H1 (cell line): ENCODE measurements around the gene ADGRG1. TPM values are rescaled to one million over a fixed set of nuclear protein-coding genes. Genes with fewer than 3 reads are reported as not detected.
A peak's percentile ranks its signal among the peaks of the same experiment; 100 is the strongest.

ENCODE experiments used
- CTCF ChIA-PET: fragments of 300-600 bp; sonication (Branson Sonifier 250); formaldehyde crosslinking; loops from one replicate; lab custom pipeline; 2021; ENCODE audit not compliant: partially characterized antibody; lab: Charles Lee
- POLR2A ChIA-PET: fragments of 300-600 bp; sonication (Branson Sonifier 250); formaldehyde crosslinking; loops from one replicate; lab custom pipeline; 2021; ENCODE audit warnings: inconsistent platforms; ENCODE audit not compliant: partially characterized antibody; lab: Charles Lee
- DNase-seq, 2 experiments: peaks; one replicate each; pipeline versions ENCODE4 v3.0.0 to v3.0.0-alpha.2; 2010 to 2022; ENCODE audit warnings: low spot score in 2 of 2, low read depth in 1 of 2, mixed read lengths in 1 of 2
- FAIRE-seq: peaks from 2 replicates; lab custom pipeline; 2011; peaks lifted over from hg19 to GRCh38; lab: Jason Lieb, UNC
- H2AFZ ChIP-seq: 2 replicates; pipeline ENCODE4 v1.8.1; 2012; ENCODE audit warnings: low read length, inconsistent platforms
- H2AK5ac ChIP-seq: 2 replicates; pipeline ENCODE4 v1.6.1; 2013; ENCODE audit warnings: low read depth, low read length
- H2BK120ac ChIP-seq: replicated peaks from 2 replicates; pipeline ENCODE3; 2013; ENCODE audit warnings: low read depth, low read length, inconsistent platforms
- H2BK12ac ChIP-seq: 2 replicates; pipeline ENCODE4 v1.6.1; 2013; ENCODE audit warnings: low read depth, low read length
- H2BK15ac ChIP-seq: 2 replicates; pipeline ENCODE4 v1.6.1; 2013; ENCODE audit warnings: low read length
- H2BK20ac ChIP-seq: 2 replicates; pipeline ENCODE4 v1.6.1; 2013; ENCODE audit warnings: low read length
- H2BK5ac ChIP-seq: 2 replicates; pipeline ENCODE4 v1.6.1; 2013; ENCODE audit warnings: low read depth, low read length
- H3K14ac ChIP-seq: 2 replicates; pipeline ENCODE4 v1.6.1; 2013; ENCODE audit warnings: inconsistent platforms; ENCODE audit not compliant: insufficient read length
- H3K18ac ChIP-seq: 2 replicates; pipeline ENCODE4 v1.6.1; 2013; ENCODE audit warnings: low read length; ENCODE audit errors: extremely low read depth
- H3K23ac ChIP-seq: 2 replicates; pipeline ENCODE4 v1.6.1; 2013; ENCODE audit warnings: inconsistent platforms; ENCODE audit not compliant: insufficient read length
- H3K23me2 ChIP-seq: 2 replicates; pipeline ENCODE4 v1.6.1; 2013; ENCODE audit warnings: low read depth, low read length
- H3K27ac ChIP-seq: 2 replicates; pipeline ENCODE4 v1.6.1; 2011; ENCODE audit warnings: low read depth, low read length, inconsistent platforms
- H3K27me3 ChIP-seq, 4 experiments: replicated peaks in 1 of 4; 1 replicate in 1 of 4; 2 replicates in 3 of 4; pipeline versions ENCODE4 v1.6.1 to v1.8.1; 2011 to 2013; ENCODE audit warnings: low read length in 3 of 4, mild to moderate bottlenecking in 3 of 4, inconsistent platforms in 2 of 4, mixed read lengths in 2 of 4, moderate library complexity in 1 of 4; ENCODE audit not compliant: control insufficient read depth in 3 of 4, insufficient read depth in 3 of 4; ENCODE audit errors: extremely low read depth in 1 of 4
- H3K36me3 ChIP-seq, 4 experiments: 2 replicates each; pipeline versions ENCODE4 v1.6.1 to v1.8.1; 2011 to 2013; ENCODE audit warnings: mild to moderate bottlenecking in 4 of 4, low read length in 3 of 4, moderate library complexity in 2 of 4, control low read depth in 1 of 4, inconsistent platforms in 1 of 4; ENCODE audit not compliant: insufficient read depth in 4 of 4, control insufficient read depth in 2 of 4
- H3K4ac ChIP-seq: replicated peaks from 2 replicates; pipeline ENCODE3; 2013; ENCODE audit warnings: low read length, low read depth, mixed read lengths, inconsistent platforms; ENCODE audit not compliant: insufficient read length
- H3K4me1 ChIP-seq, 4 experiments: replicated peaks in 1 of 4; 1 replicate in 1 of 4; 2 replicates in 3 of 4; pipeline versions ENCODE4 v1.6.1 to v1.8.1; 2011 to 2013; ENCODE audit warnings: low read length in 3 of 4, inconsistent platforms in 2 of 4, mixed read lengths in 1 of 4; ENCODE audit not compliant: insufficient read depth in 4 of 4, control insufficient read depth in 3 of 4
- H3K4me2 ChIP-seq, 2 experiments: 2 replicates each; pipeline versions ENCODE4 v1.6.1 to v1.8.1; 2011 to 2013; ENCODE audit warnings: low read depth in 2 of 2, low read length in 2 of 2, control low read depth in 1 of 2, inconsistent platforms in 1 of 2, mild to moderate bottlenecking in 1 of 2; ENCODE audit not compliant: insufficient read depth in 1 of 2
- H3K4me3 ChIP-seq, 4 experiments: fragments of 200-600, 300-600 bp in 1 of 4; sonication (generic), shearing (Covaris generic), sonication (Bioruptor Twin) in 1 of 4; 2 replicates each; pipeline versions ENCODE4 v1.5.1 to v1.8.1; 2011 to 2016; ENCODE audit warnings: low read length in 4 of 4, low read depth in 3 of 4, control low read depth in 2 of 4, inconsistent platforms in 2 of 4, mild to moderate bottlenecking in 2 of 4, mixed read lengths in 1 of 4, moderate library complexity in 1 of 4; ENCODE audit not compliant: insufficient read depth in 2 of 4; ENCODE audit errors: extremely low read depth in 1 of 4
- H3K56ac ChIP-seq: replicated peaks from 2 replicates; pipeline ENCODE3; 2013; ENCODE audit warnings: low read depth, mild to moderate bottlenecking, mixed read lengths, low read length, inconsistent platforms; ENCODE audit not compliant: insufficient read length
- H3K79me1 ChIP-seq: 2 replicates; pipeline ENCODE4 v1.6.1; 2013; ENCODE audit warnings: low read depth, low read length, control low read depth
- H3K79me2 ChIP-seq, 2 experiments: 2 replicates each; pipeline versions ENCODE4 v1.6.1 to v1.8.1; 2012 to 2013; ENCODE audit warnings: low read length in 2 of 2, mild to moderate bottlenecking in 2 of 2, inconsistent platforms in 1 of 2; ENCODE audit not compliant: insufficient read depth in 2 of 2, control insufficient read depth in 1 of 2
- H3K9ac ChIP-seq, 4 experiments: replicated peaks in 1 of 4; 1 replicate in 1 of 4; 2 replicates in 3 of 4; pipeline versions ENCODE4 v1.6.1 to v1.8.1; 2011 to 2013; ENCODE audit warnings: low read depth in 3 of 4, low read length in 3 of 4, control low read depth in 2 of 4, mild to moderate bottlenecking in 2 of 4, moderate library complexity in 2 of 4, inconsistent platforms in 1 of 4; ENCODE audit errors: extremely low read depth in 1 of 4
- H3K9me3 ChIP-seq, 2 experiments: 2 replicates each; pipeline versions ENCODE4 v1.6.1 to v1.8.1; 2012 to 2013; ENCODE audit warnings: mild to moderate bottlenecking in 2 of 2, moderate library complexity in 2 of 2, control low read depth in 1 of 2, inconsistent platforms in 1 of 2, low read depth in 1 of 2, low read length in 1 of 2, mixed read lengths in 1 of 2; ENCODE audit not compliant: insufficient read depth in 2 of 2
- H4K20me1 ChIP-seq, 2 experiments: replicated peaks in 1 of 2; 2 replicates each; pipeline versions ENCODE3 to v1.8.1; 2011 to 2013; ENCODE audit warnings: inconsistent platforms in 2 of 2, low read length in 2 of 2, mild to moderate bottlenecking in 1 of 2; ENCODE audit not compliant: insufficient read depth in 2 of 2, control insufficient read depth in 1 of 2
- H4K5ac ChIP-seq: 2 replicates; pipeline ENCODE4 v1.6.1; 2013; ENCODE audit warnings: low read length, low read depth, mixed read lengths, inconsistent platforms; ENCODE audit not compliant: insufficient read length
- H4K8ac ChIP-seq: 2 replicates; pipeline ENCODE4 v1.8.0; 2013; ENCODE audit warnings: mild to moderate bottlenecking, moderate library complexity, low read length, inconsistent platforms; ENCODE audit not compliant: insufficient read depth; ENCODE audit errors: extremely low read depth
- H4K91ac ChIP-seq: replicated peaks from 2 replicates; pipeline ENCODE3; 2013; ENCODE audit warnings: low read length, mixed read lengths, inconsistent platforms; ENCODE audit not compliant: insufficient read length
- CBX5 ChIP-seq: fragments of 300-800, 300-1000 bp; sonication (generic); IDR thresholded peaks from 2 replicates; pipeline ENCODE4 v1.7.1; 2016; ENCODE audit warnings: antibody characterized with exemption, low read length, low read depth
- CTCF ChIP-seq, 3 experiments: IDR thresholded peaks; 1 replicate in 2 of 3; 2 replicates in 1 of 3; pipeline versions ENCODE4 v1.5.1 to v1.6.1; 2011; ENCODE audit warnings: low read length in 3 of 3, mild to moderate bottlenecking in 3 of 3, inconsistent platforms in 2 of 3, low read depth in 1 of 3, moderate library complexity in 1 of 3; ENCODE audit not compliant: insufficient read depth in 1 of 3; ENCODE audit errors: control extremely low read depth in 1 of 3
- GTF2F1 ChIP-seq: IDR thresholded peaks from 2 replicates; pipeline ENCODE4 v1.6.1; 2012; ENCODE audit warnings: low read depth, low read length, improper control_type of control experiment, borderline replicate concordance
- HDAC2 ChIP-seq, 2 experiments: fragments of 300-600 bp in 1 of 2; sonication (generic) in 1 of 2; IDR thresholded peaks; 2 replicates each; pipeline ENCODE4 v1.6.1; 2011 to 2012; ENCODE audit warnings: low read depth in 2 of 2, low read length in 2 of 2, mild to moderate bottlenecking in 2 of 2, moderate library complexity in 2 of 2, borderline replicate concordance in 1 of 2, inconsistent platforms in 1 of 2
- JUN ChIP-seq: IDR thresholded peaks from 2 replicates; pipeline ENCODE4 v1.6.1; 2011; ENCODE audit warnings: low read depth, mild to moderate bottlenecking, improper control_type of control experiment, low read length
- KDM1A ChIP-seq: fragments of 200-600, 300-600 bp; sonication (generic); IDR thresholded peaks from 2 replicates; pipeline ENCODE4 v1.7.1; 2016; ENCODE audit warnings: mild to moderate bottlenecking, low read length, borderline replicate concordance
- SRF ChIP-seq: IDR thresholded peaks from 2 replicates; pipeline ENCODE4 v1.6.1; 2011; ENCODE audit warnings: mild to moderate bottlenecking, low read depth, low read length, moderate library complexity
- TCF12 ChIP-seq: IDR thresholded peaks from 2 replicates; pipeline ENCODE4 v1.6.1; 2011; ENCODE audit warnings: low read depth, mild to moderate bottlenecking, low read length
- USF2 ChIP-seq: IDR thresholded peaks from 2 replicates; pipeline ENCODE4 v1.6.1; 2011; ENCODE audit warnings: low read length, improper control_type of control experiment
- WGBS, 2 experiments: shearing (Covaris generic) in 1 of 2; methylation state at CpG; one replicate each; pipeline versions ENCODE4 v1.1.6 to v1.1.7; 2013 to 2015; ENCODE audit warnings: low lambda C conversion rate in 2 of 2, mixed read lengths in 2 of 2, inconsistent platforms in 1 of 2, low coverage in 1 of 2, missing lambda C conversion rate in 1 of 2; ENCODE audit not compliant: insufficient replicate concordance in 2 of 2, insufficient coverage in 1 of 2, insufficient read length in 1 of 2; ENCODE audit errors: extremely low coverage in 1 of 2, missing lambda C conversion rate in 1 of 2; 5-methylcytosine and 5-hydroxymethylcytosine counted together
- polyA plus RNA-seq, 7 experiments: library from polyadenylated mRNA; depleted of rRNA in 3 of 7; stranded (reverse) in 5 of 7; unstranded in 2 of 7; fragments of >200 nt in 5 of 7; fragments of 200-250 nt in 2 of 7; gene quantifications; 1 replicate in 5 of 7; 2 replicates in 1 of 7; 4 replicates in 1 of 7; pipeline versions ENCODE4 v1.2.1 to v1.2.3, GENCODE V29; 2011 to 2013; ENCODE audit warnings: missing spikeins in 2 of 7, mixed read lengths in 2 of 7
- total RNA-seq: library from RNA; stranded (reverse); fragmentation: NEBNext Ultra II Directional; extraction: Animal tissue kit (Norgen Biotek cat#: 25700); gene quantifications from 2 replicates; pipeline ENCODE4 v1.2.1, GENCODE V29; 2021

ADGRG1 gene
- total and polyA plus RNA-seq, 2 of the 8 experiments (the other 6 are each of a cell fraction or from before 2014, with no cell fraction given) = 1.3 to 2.6 TPM

- WGBS, 2 experiments = 88% methylated on average over 8 of the region's 8 CpGs; no CpG with 5 or more reads in 1 of the 2 experiments
- no peak overlapping the region for H3K4ac ChIP-seq
- no peak overlapping the region for H3K14ac ChIP-seq
- no peaks in the 10 kb centered on the region; the same call in 1 of the 2 replicates for H3K23me2 ChIP-seq
- H3K4me2 ChIP-seq = no peak overlapping the region
- H2BK12ac ChIP-seq = no peak overlapping the region
- no peaks in the 10 kb centered on the region for H3K36me3 ChIP-seq
- no peaks in the 10 kb centered on the region; the same call in 1 of the 2 replicates for H3K79me1 ChIP-seq
- FAIRE-seq = no peak
- no peak overlapping the region for H2BK15ac ChIP-seq
- peaks cover 0 to 2% of the 10 kb centered on the region in 2 experiments for H4K20me1 ChIP-seq
- no peaks in the 10 kb centered on the region for H3K9me3 ChIP-seq
- no peak overlapping the region for H3K9ac ChIP-seq
- peaks cover 0 to 3% (median 1%) of the 10 kb centered on the region in 4 experiments; a peak in 4 of 7 replicates for H3K4me1 ChIP-seq
- H2BK120ac ChIP-seq = no peak overlapping the region
- no peak overlapping the region for H3K27ac ChIP-seq
- H3K79me2 ChIP-seq = no peaks in the 10 kb centered on the region
- H2BK5ac ChIP-seq = no peak overlapping the region
- DNase-seq = no peak
- no peak overlapping the region for H3K23ac ChIP-seq
- no peak overlapping the region for H4K8ac ChIP-seq
- ChIA-PET CTCF (interaction anchor here (1.4 to 9.2 kb wide), 8 partner anchors 10 to 99 kb away, joined by 5 to 104 read pairs (median 18); partner anchors contain the start of genes ADGRG1, ADGRG3 and KATNB1), POLR2A (interaction anchor here (0.7 to 3.1 kb wide), 7 partner anchors 9 to 98 kb away, joined by 3 to 11 read pairs (median 5); partner anchors contain the start of gene ADGRG1)
- H2AK5ac ChIP-seq = 0 out of 2 replicates have a peak overlapping the region, but pooled peaks have one; percentile 19
- peak overlapping the region; percentile 52 for H4K91ac ChIP-seq
- no peak overlapping the region for H3K4me3 ChIP-seq
- peaks cover 0 to 6% (median 4%) of the 10 kb centered on the region in 4 experiments; a peak in 6 of 7 replicates for H3K27me3 ChIP-seq
- H3K56ac ChIP-seq = no peak overlapping the region
- H2AFZ ChIP-seq = no peak overlapping the region
- H4K5ac ChIP-seq = no peak overlapping the region
- no peak overlapping the region for H3K18ac ChIP-seq
- H2BK20ac ChIP-seq = peak overlapping the region; percentile 48; the same call in 1 of the 2 replicates
- TF ChIP-seq CBX5 (no peak), CTCF (IDR thresholded peaks at IDR 0.05; ENCODE audit: control extremely low read depth in 1 of 3, insufficient read depth in 1 of 3, low read depth in 1 of 3, low read length in 3 of 3) (no peak), TCF12 (no peak), JUN (no peak), USF2 (no peak), GTF2F1 (no peak), HDAC2 (IDR thresholded peaks at IDR 0.05; ENCODE audit: borderline replicate concordance in 1 of 2, low read depth in 2 of 2, low read length in 2 of 2) (no peak), SRF (no peak), KDM1A (no peak)
Observed at GRCh38 chr16:57637020-57637419, 8.6 kb downstream of the ADGRG1 start.
